Hepatocyte (in vitro differentiated cells): ENCODE data around the gene INS.
A peak's percentile ranks its signal among the peaks of the same experiment; 100 is the strongest.

Experiments used
- CTCF ChIP-seq: fragments of 200-600 bp; sonication (generic); IDR thresholded peaks from 2 replicates; pipeline ENCODE4 v1.5.1; 2016; ENCODE audit warnings: antibody characterized with exemption, mild to moderate bottlenecking; ENCODE audit not compliant: poor library complexity
- EZH2phosphoT487 ChIP-seq: fragments of 200-600 bp; sonication (generic); IDR thresholded peaks from one replicate; pipeline ENCODE4 v1.6.1; 2018; ENCODE audit warnings: antibody characterized with exemption, mild to moderate bottlenecking, low read depth, moderate library complexity; ENCODE audit not compliant: unreplicated experiment, severe bottlenecking

GRCh38 chr11:2149864-2150847, 10.9 kb downstream of the INS start:
- TF ChIP-seq CTCF (peak; percentile 91), EZH2phosphoT487 (no peak)
